ENCODE measurements around the gene COX6B1.

The COX6B1 gene

GRCh38 chr19:35612559-35613321 lies 35.4 kb upstream of the COX6B1 start, which contains the start of gene HAUS5:
TSS of gene HAUS5 (plus strand) at chr19:35612735. CDS start at chr19:35612795, 60 bp downstream.
- Histone ChIP-seq H3K4ac (ENCODE audit: low read depth in 1 of 2, low read length in 2 of 2) (no peak within 1 kb of the TSS), H3K27ac (ENCODE audit: low read length, poor library complexity, severe bottlenecking) (no peak within 1 kb of the TSS), H2AK5ac (ENCODE audit: low read length, severe bottlenecking) (no peak within 1 kb of the TSS), H3K9me3 (ENCODE audit: control insufficient read depth, low read length) (peaks cover 9% of the 10 kb centered on the region), H3K9ac (ENCODE audit: low read length) (peak within 1 kb of the TSS; percentile 95), H3K79me1 (replicated peaks; ENCODE audit: low read length, poor library complexity, severe bottlenecking) (peaks cover 6% of the 10 kb centered on the region), H3K14ac (ENCODE audit: low read length in 2 of 2) (peak within 1 kb of the TSS in 1 of 2 experiments; percentile 35), H3K4me2 (ENCODE audit: low read length, poor library complexity, severe bottlenecking) (peak within 1 kb of the TSS; percentile 96), H3K23ac (ENCODE audit: low read length in 2 of 2) (peak within 1 kb of the TSS in 1 of 2 experiments; percentile 64), H2BK5ac (ENCODE audit: low read depth, low read length, poor library complexity, severe bottlenecking) (no peak within 1 kb of the TSS), H3K27me3 (ENCODE audit: control insufficient read depth in 1 of 2, insufficient read depth in 1 of 2, low read length in 2 of 2) (peaks cover 3 to 5% of the 10 kb centered on the region in 2 experiments), H3K4me3 (ENCODE audit: insufficient read depth in 1 of 2, low read depth in 1 of 2, low read length in 2 of 2) (peak within 1 kb of the TSS; percentile 73 to 98), H2AFZ (ENCODE audit: low read depth, low read length) (peak within 1 kb of the TSS; percentile 92), H2BK120ac (ENCODE audit: low read depth, low read length) (no peak within 1 kb of the TSS), H2BK12ac (ENCODE audit: low read length in 2 of 2) (no peak within 1 kb of the TSS), H3K4me1 (ENCODE audit: control insufficient read depth, insufficient read depth, low read depth, low read length) (peaks cover 11% of the 10 kb centered on the region), H3K36me3 (ENCODE audit: control insufficient read depth in 1 of 2, insufficient read depth in 2 of 2, low read depth in 1 of 2, low read length in 2 of 2) (peaks cover 7 to 15% of the 10 kb centered on the region in 2 experiments), H4K8ac (ENCODE audit: low read length) (peak within 1 kb of the TSS; percentile 89), H4K91ac (ENCODE audit: low read length) (peak within 1 kb of the TSS; percentile 37), H3K18ac (ENCODE audit: low read depth in 1 of 2, low read length in 2 of 2) (peak within 1 kb of the TSS; percentile 54 to 76), H2BK15ac (ENCODE audit: low read depth, poor library complexity, severe bottlenecking) (no peak within 1 kb of the TSS)
- WGBS = 2% methylated on average over 47 of the region's 47 CpGs
- peak; percentile 90 for DNase-seq

- H3K9me3 ChIP-seq (ENCODE audit: control insufficient read depth, low read length) = peaks cover 3% of the 10 kb centered on the region
- H2BK12ac ChIP-seq (ENCODE audit: low read length in 2 of 2) = no peak overlapping the region
- H3K4me3 ChIP-seq (ENCODE audit: insufficient read depth in 1 of 2, low read depth in 1 of 2, low read length in 2 of 2) = no peak overlapping the region
- H3K4me2 ChIP-seq (ENCODE audit: low read length, poor library complexity, severe bottlenecking) = no peak overlapping the region
- 94% methylated on average over 1 of the region's 1 CpG for WGBS
- peaks cover 11% of the 10 kb centered on the region for H3K4me1 ChIP-seq (ENCODE audit: control insufficient read depth, insufficient read depth, low read depth, low read length)
- no peak overlapping the region for H2AK5ac ChIP-seq (ENCODE audit: low read length, severe bottlenecking)
- H3K23ac ChIP-seq (ENCODE audit: low read length in 2 of 2) = no peak overlapping the region
- peak overlapping the region; percentile 0 for H2AFZ ChIP-seq (ENCODE audit: low read depth, low read length)
- no peak overlapping the region for H4K8ac ChIP-seq (ENCODE audit: low read length)
- H3K14ac ChIP-seq (ENCODE audit: low read length in 2 of 2) = no peak overlapping the region
- H3K4ac ChIP-seq (ENCODE audit: low read depth in 1 of 2, low read length in 2 of 2) = no peak overlapping the region
- no peak overlapping the region for H2BK15ac ChIP-seq (ENCODE audit: low read depth, poor library complexity, severe bottlenecking)
- no peak overlapping the region for H4K91ac ChIP-seq (ENCODE audit: low read length)
- H3K27ac ChIP-seq (ENCODE audit: low read length, poor library complexity, severe bottlenecking) = no peak overlapping the region
- peaks cover 6% of the 10 kb centered on the region for H3K79me1 ChIP-seq (replicated peaks; ENCODE audit: low read length, poor library complexity, severe bottlenecking)
- no peak for DNase-seq
- peaks cover 7 to 19% of the 10 kb centered on the region in 2 experiments for H3K36me3 ChIP-seq (ENCODE audit: control insufficient read depth in 1 of 2, insufficient read depth in 2 of 2, low read depth in 1 of 2, low read length in 2 of 2)
- peaks cover 3 to 5% of the 10 kb centered on the region in 2 experiments for H3K27me3 ChIP-seq (ENCODE audit: control insufficient read depth in 1 of 2, insufficient read depth in 1 of 2, low read length in 2 of 2)
- H3K9ac ChIP-seq (ENCODE audit: low read length) = no peak overlapping the region
- H2BK5ac ChIP-seq (ENCODE audit: low read depth, low read length, poor library complexity, severe bottlenecking) = no peak overlapping the region
- H2BK120ac ChIP-seq (ENCODE audit: low read depth, low read length) = no peak overlapping the region
- H3K18ac ChIP-seq (ENCODE audit: low read depth in 1 of 2, low read length in 2 of 2) = no peak overlapping the region
These were observed 34.5 kb upstream of the COX6B1 start for GRCh38 chr19:35613574-35613973.

GRCh38 chr19:35615036-35615435 lies 33.1 kb upstream of the COX6B1 start:
- peaks cover under 1 to 3% of the 10 kb centered on the region in 2 experiments for H3K27me3 ChIP-seq (ENCODE audit: control insufficient read depth in 1 of 2, insufficient read depth in 1 of 2, low read length in 2 of 2)
- peaks cover 11% of the 10 kb centered on the region for H3K4me1 ChIP-seq (ENCODE audit: control insufficient read depth, insufficient read depth, low read depth, low read length)
- no peak overlapping the region for H2AFZ ChIP-seq (ENCODE audit: low read depth, low read length)
- no peak overlapping the region for H2BK15ac ChIP-seq (ENCODE audit: low read depth, poor library complexity, severe bottlenecking)
- H3K18ac ChIP-seq (ENCODE audit: low read depth in 1 of 2, low read length in 2 of 2) = no peak overlapping the region
- WGBS = 96% methylated on average over 17 of the region's 17 CpGs
- no peak overlapping the region for H4K91ac ChIP-seq (ENCODE audit: low read length)
- DNase-seq = no peak
- no peaks in the 10 kb centered on the region for H3K9me3 ChIP-seq (ENCODE audit: control insufficient read depth, low read length)
- no peak overlapping the region for H3K4me2 ChIP-seq (ENCODE audit: low read length, poor library complexity, severe bottlenecking)
- no peak overlapping the region for H2AK5ac ChIP-seq (ENCODE audit: low read length, severe bottlenecking)
- no peak overlapping the region for H3K23ac ChIP-seq (ENCODE audit: low read length in 2 of 2)
- H2BK120ac ChIP-seq (ENCODE audit: low read depth, low read length) = no peak overlapping the region
- H3K14ac ChIP-seq (ENCODE audit: low read length in 2 of 2) = no peak overlapping the region
- no peak overlapping the region for H4K8ac ChIP-seq (ENCODE audit: low read length)
- H3K4ac ChIP-seq (ENCODE audit: low read depth in 1 of 2, low read length in 2 of 2) = no peak overlapping the region
- H3K27ac ChIP-seq (ENCODE audit: low read length, poor library complexity, severe bottlenecking) = no peak overlapping the region
- no peak overlapping the region for H3K4me3 ChIP-seq (ENCODE audit: insufficient read depth in 1 of 2, low read depth in 1 of 2, low read length in 2 of 2)
- H3K9ac ChIP-seq (ENCODE audit: low read length) = no peak overlapping the region
- no peak overlapping the region for H2BK5ac ChIP-seq (ENCODE audit: low read depth, low read length, poor library complexity, severe bottlenecking)
- H3K36me3 ChIP-seq (ENCODE audit: control insufficient read depth in 1 of 2, insufficient read depth in 2 of 2, low read depth in 1 of 2, low read length in 2 of 2) = peaks cover 7 to 25% of the 10 kb centered on the region in 2 experiments
- peaks cover 6% of the 10 kb centered on the region for H3K79me1 ChIP-seq (replicated peaks; ENCODE audit: low read length, poor library complexity, severe bottlenecking)
- no peak overlapping the region for H2BK12ac ChIP-seq (ENCODE audit: low read length in 2 of 2)

- WGBS = 81% methylated on average over 7 of the region's 7 CpGs
- Histone ChIP-seq H3K36me3 (ENCODE audit: control insufficient read depth in 1 of 2, insufficient read depth in 2 of 2, low read depth in 1 of 2, low read length in 2 of 2) (peaks cover 14 to 39% of the 10 kb centered on the region in 2 experiments), H4K91ac (ENCODE audit: low read length) (no peak overlapping the region), H2BK120ac (ENCODE audit: low read depth, low read length) (no peak overlapping the region), H3K9me3 (ENCODE audit: control insufficient read depth, low read length) (no peaks in the 10 kb centered on the region), H3K23ac (ENCODE audit: low read length in 2 of 2) (no peak overlapping the region), H3K79me1 (replicated peaks; ENCODE audit: low read length, poor library complexity, severe bottlenecking) (no peaks in the 10 kb centered on the region), H2AK5ac (ENCODE audit: low read length, severe bottlenecking) (no peak overlapping the region), H3K4me3 (ENCODE audit: insufficient read depth in 1 of 2, low read depth in 1 of 2, low read length in 2 of 2) (no peak overlapping the region), H2AFZ (ENCODE audit: low read depth, low read length) (no peak overlapping the region), H3K18ac (ENCODE audit: low read depth in 1 of 2, low read length in 2 of 2) (no peak overlapping the region), H2BK5ac (ENCODE audit: low read depth, low read length, poor library complexity, severe bottlenecking) (no peak overlapping the region), H3K27me3 (ENCODE audit: control insufficient read depth in 1 of 2, insufficient read depth in 1 of 2, low read length in 2 of 2) (no peaks in the 10 kb centered on the region), H4K8ac (ENCODE audit: low read length) (no peak overlapping the region), H3K27ac (ENCODE audit: low read length, poor library complexity, severe bottlenecking) (no peak overlapping the region), H3K9ac (ENCODE audit: low read length) (no peak overlapping the region), H3K4me2 (ENCODE audit: low read length, poor library complexity, severe bottlenecking) (no peak overlapping the region), H3K4me1 (ENCODE audit: control insufficient read depth, insufficient read depth, low read depth, low read length) (no peaks in the 10 kb centered on the region), H3K4ac (ENCODE audit: low read depth in 1 of 2, low read length in 2 of 2) (no peak overlapping the region), H2BK12ac (ENCODE audit: low read length in 2 of 2) (no peak overlapping the region), H3K14ac (ENCODE audit: low read length in 2 of 2) (no peak overlapping the region), H2BK15ac (ENCODE audit: low read depth, poor library complexity, severe bottlenecking) (no peak overlapping the region)
- DNase-seq = no peak
These were observed 29.3 kb upstream of the COX6B1 start for GRCh38 chr19:35618857-35619256.

All from mesenchymal stem cell (in vitro differentiated cells and primary cell).